ENCODE results near the gene AAGAB.
"Not testable (repeated sequence)": the region's sequence is repeated elsewhere in the genome, so short reads cannot be mapped to it uniquely, and the experiment has no call there.

The AAGAB gene

GRCh38 chr15:67170143-67170925, 84.1 kb downstream of the AAGAB start:
- FAIRE-seq, result no peak

- no peak for FAIRE-seq
These were observed 85.8 kb downstream of the AAGAB start for GRCh38 chr15:67168694-67169093.

DNA sequence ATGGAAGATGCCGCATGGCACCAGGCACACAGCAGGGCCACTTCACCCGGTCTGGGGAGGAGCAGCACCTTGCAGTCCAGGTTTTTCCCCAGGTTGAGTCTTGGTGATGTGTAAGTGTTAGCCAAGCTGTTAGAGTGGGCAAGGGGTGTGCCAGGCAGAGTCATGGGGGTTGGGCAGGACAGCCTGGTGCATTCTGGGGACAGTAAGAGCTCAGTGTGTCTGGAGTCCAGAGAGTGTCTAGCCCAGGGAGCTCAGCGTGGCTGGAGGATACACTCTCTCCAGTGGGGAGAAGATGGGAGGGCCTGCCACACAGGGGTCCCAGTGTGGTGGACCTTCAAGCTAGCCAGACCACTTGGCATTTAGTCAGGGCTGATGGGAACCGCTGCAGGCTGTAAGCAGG, 87.4 kb downstream of the AAGAB start:
- FAIRE-seq, result no peak

DNA sequence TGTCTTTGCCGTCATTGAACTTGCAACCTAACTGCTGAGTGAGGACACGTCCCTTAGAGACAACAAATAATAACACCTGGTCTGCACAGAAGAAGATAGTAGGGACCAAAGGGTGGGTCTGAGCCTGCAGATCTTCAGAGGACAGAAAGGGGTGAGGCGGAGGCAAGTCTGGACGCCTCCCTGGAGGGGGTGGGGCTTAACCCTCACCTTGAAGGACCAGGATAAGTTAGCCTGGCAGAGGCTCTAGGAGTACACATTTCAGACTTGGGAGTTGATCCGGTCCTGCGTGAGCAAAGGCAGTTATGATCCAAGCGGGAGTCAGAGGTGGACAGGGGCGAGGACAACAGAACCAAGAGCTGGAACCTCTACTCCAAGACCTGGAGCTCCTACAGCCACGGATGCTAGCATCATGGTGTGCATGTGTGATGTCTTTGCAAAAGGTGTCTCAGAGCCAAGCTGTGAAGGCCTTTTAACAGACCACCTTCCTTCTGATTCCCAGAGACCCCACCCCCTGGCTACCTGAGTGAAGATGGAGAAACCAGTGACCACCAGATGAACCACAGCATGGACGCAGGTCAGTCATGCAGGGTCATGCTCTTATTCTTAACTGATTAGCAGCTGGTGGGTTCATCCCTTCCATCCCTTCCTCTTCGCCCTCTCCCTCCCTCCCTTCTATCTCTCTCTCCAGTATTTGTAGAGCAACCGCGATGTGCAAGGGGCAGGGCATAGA, 88.0 kb downstream of the AAGAB start:
- FAIRE-seq, result no peak

- no peak for FAIRE-seq
These were observed 88.9 kb downstream of the AAGAB start for GRCh38 chr15:67165254-67166253.

DNA sequence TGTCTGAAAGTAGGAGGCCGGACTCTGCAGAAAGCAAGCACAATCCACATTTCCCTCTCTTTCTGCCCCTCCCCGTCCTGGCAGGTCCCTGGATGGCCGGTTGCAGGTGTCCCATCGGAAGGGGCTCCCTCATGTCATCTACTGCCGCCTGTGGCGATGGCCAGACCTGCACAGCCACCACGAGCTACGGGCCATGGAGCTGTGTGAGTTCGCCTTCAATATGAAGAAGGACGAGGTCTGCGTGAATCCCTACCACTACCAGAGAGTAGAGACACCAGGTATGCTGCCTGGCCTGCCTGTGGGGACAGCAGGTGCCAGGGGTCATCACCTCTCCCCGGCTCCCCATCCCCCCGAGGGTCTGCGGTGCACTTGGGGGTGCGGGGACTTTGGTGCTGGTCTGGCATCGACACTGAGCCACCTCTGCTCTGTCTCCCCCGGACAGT, 89.6 kb downstream of the AAGAB start:
- FAIRE-seq, result no peak

DNA sequence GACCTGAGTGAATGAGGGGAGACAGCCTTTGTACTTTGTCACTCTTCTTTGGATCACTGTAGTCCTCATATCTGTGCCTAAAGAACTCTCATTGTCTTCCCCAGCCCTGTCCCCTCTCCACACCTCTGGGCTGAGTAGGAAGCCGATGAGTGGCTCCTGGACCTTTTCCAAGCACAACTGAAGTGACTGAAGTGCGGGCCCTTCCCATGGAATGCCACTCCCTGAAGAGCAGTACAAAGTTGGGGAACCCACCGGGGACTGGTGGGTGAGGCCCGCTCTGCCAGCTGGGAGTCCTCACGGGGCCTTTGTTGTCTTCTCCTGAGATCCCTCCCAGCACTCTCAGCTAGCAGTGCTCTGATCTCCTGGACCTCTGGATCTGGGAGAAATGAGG, 90.1 kb downstream of the AAGAB start:
- no peak for FAIRE-seq

DNA sequence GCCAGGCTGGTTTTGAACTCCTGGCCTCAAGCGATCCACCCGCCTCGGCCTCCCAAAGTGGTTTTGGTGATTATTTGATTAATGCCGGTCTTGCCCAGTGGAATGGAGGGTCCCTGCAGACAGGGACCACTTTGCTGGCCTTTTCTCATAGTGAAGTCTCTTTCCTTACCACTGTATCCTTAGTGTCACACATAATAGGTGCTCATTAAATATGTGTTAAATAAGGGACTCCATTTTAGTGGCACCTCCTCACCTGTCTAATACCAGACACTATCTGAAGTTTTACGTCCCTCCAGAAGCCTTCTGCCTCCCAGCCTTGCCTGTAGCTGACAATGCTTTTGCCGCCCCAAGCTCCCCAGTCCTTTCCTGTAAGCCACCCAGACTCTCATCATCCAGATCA, 91.3 kb downstream of the AAGAB start:
- no peak for FAIRE-seq

GRCh38 chr15:67161881-67162280, 92.6 kb downstream of the AAGAB start:
- no peak for FAIRE-seq

DNA sequence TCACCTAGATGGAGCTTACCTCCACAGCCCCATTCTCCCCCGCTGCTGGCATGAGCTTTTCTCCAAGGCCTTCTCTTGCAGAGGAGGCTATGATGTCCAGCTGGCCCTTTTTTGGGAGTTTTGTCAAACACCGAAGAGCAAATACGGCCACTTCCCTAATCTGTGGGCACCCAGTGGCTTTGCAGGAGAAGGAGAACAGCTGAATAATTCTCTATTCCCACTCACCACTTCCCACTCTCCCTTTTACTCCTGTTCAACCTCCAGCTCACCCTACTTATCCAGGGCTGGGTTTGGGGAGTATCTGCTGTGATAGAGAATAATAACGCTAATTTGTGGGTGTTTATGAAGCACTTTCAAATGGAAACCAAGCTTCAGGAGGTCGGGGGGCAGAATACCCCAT, 93.0 kb downstream of the AAGAB start:
- no peak for FAIRE-seq

GRCh38 chr15:67158367-67158766, 96.1 kb downstream of the AAGAB start:
- FAIRE-seq, result no peak

DNA sequence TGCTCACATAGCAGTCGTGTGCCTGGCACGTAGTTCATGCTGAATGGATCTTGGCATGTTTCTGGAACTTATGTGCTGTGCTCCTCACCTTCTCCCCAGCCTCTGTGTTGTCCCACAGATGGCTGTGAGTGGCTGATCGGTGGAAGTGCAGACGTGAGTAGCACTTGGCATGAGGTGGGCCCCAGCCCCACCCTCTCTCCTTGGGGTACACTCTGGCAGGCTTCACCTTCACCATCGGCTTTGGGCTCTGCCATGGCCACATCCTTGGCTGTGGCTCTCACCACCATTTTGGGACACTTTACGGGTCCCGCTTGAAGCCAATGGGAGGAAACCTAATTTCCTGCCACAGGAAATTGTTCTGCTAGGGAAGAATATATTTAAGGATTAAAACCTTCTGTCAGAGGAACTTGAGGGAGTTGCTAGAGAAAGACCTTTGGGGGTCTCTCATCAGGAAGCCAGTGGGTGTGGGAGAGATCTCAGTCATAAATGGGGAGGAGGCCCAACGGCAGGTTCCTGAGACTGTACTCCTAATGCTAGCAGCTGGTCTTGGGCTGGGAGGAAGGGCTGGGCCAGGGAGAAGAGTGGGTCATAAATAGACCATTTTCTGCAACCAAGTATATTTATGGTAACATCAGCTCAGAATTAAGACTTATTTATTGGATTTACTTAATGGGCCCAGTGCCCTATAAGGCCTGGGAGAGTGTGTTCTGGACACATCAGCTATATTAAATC, 96.8 kb downstream of the AAGAB start:
- no peak for FAIRE-seq

GRCh38 chr15:67156834-67157233, 97.6 kb downstream of the AAGAB start:
- no peak for FAIRE-seq

DNA sequence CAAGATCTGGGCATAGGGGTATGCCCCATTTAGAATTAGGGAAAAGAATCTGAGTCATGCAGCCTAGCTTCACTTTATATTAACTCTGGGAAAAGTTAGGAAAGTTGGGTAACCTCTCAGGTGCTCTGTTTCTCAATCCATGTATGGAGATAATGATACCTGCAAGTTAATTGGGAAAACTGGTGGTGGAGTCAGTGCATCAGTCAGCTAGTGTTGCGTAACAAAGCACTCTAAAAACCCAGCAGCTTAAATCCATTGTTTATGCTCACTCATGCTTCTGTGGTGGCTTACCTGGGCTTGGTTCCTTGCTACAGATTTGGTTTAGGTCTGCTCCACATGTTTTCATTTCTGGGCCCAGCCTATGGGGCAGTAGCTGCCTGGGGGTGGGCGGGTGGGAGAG, 98.0 kb downstream of the AAGAB start:
- FAIRE-seq, result no peak

GRCh38 chr15:67154249-67154648, 100.2 kb downstream of the AAGAB start:
- FAIRE-seq, result no peak

GRCh38 chr15:67153044-67153443, 101.4 kb downstream of the AAGAB start:
- not testable (repeated sequence) for FAIRE-seq

DNA sequence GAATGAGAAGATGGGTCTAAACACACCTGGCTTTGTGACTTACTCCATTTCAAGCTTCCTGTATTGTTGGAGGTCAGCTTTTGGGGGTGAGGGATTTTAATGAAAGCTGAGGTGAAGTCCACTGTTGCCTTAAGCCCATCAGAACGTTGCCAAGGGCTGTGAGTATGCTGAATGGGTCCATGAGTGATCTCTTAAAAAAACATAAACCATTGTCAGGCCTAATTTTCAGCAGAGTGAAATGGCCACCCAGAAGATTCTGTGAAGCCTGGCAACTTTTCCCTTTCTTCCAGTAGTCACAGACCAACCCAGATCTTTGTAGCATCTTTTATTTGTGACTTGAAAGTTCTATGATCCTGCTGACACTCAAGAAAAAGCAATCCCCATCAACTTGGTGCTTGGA, 102.0 kb downstream of the AAGAB start:
- FAIRE-seq, result no peak
